ENCODE measurements around the gene NUAK1.
"Not testable (repeated sequence)": the region's sequence is repeated elsewhere in the genome, so short reads cannot be mapped to it uniquely, and the experiment has no call there.

The NUAK1 gene

DNA sequence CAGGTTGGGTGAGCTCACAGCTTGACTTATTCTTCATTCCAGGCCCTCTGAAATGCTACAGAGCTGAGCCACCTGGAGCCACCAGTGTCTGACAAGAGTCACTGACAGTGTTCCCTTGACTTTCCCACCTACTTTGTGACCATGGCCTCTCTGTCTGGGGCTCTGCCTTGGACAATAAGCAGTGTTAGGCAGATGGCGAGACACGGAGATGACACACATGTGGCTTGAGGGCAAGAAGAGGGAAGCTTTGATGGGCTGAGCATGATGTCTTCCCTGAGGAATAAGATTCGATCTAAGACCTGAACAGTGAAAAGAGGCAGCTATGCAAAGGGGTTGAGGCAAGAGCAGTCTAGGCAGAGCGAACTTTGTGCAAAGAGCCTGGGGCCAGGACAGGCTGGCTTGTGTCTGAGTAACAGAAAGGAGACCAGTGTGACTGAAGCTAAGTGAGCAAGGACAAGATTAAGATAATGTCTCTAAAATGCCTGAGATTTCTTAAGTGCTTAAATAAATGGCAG is 105.5 kb downstream of the NUAK1 start:
- DNase-seq (ENCODE audit: low spot score), result no peak

- no peak for DNase-seq (ENCODE audit: low spot score)
These were observed 106.2 kb downstream of the NUAK1 start for GRCh38 chr12:106032623-106032925.

DNA sequence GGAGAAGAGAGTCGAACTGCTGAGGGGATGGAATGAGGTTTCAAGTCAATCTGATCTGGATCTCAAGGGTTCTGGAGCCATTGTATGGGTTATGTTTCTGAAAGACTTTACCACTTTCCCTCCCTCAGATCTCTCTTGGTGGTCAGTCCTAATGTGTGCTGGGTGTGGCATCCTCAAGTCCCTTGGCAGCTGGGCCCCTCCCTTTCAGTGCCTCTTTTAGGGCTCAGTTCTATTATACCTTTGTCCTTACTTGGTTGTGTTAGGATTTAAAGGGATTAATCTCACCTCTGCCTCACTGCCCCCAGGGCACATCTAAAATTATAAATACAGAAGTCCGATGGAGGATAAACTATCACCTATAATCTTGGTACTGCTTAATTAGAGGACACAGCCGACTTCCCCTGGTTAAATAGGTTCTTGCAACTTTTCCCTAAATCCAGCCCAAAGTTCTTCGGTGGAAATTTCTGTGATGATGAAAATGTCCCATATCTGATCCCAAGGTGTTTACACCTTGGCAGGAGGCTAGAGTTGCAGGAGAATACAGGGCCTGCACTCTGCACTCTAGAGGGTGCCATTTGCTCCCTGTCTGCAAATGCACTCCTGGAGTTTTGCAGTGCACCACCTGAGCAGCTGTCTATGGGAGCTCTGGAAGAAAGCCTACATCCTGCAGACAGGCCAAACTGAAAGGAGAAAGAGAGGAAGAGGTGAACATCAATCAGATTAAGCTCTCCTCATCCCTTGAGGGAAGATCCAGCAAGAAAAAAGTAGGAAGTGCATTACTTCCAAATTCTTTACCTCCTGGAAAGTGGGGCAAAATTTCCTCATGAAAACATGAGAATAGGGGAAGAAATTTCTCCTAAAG is 106.8 kb downstream of the NUAK1 start:
- DNase-seq (ENCODE audit: low spot score), result no peak

- DNase-seq (ENCODE audit: low spot score), result no peak
These were observed 108.3 kb downstream of the NUAK1 start for GRCh38 chr12:106030210-106031071.

DNA sequence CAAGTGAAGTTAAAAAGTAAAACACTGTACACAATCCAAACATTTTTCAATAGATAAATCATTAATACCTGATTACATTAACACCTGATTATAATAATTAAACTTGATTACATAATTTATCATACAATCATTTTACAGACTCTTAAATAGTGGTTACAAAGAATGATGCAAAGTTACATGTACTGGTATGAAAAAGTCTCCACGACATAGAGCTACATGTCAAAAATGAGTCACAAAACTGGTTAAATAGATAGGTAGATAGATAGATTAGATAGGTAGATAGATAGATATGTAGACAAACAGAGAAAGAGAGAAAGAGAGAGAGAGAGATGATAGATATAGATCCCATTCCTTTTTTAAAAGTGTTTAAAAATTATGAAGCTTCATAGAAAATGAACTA is 109.2 kb downstream of the NUAK1 start:
- DNase-seq (ENCODE audit: low spot score), result no peak

DNA sequence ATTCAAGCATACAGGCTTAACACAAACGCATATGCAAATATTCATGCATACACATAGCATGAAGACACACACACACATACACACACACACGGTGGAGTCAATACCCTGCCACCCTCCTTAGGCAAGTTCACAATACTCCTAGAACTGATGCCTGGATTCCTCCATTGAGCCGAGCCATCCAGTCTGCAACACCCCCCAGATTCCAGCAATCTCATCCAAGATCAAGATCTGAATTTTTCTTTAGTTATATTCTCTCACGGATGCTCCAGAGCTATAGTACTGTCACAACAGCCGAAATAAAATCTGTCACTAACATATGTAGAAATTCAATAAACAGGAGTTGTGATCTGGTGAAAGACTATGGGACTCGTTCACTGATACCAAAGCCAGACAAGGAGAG is 110.8 kb downstream of the NUAK1 start:
- no peak for DNase-seq (ENCODE audit: low spot score)

DNA sequence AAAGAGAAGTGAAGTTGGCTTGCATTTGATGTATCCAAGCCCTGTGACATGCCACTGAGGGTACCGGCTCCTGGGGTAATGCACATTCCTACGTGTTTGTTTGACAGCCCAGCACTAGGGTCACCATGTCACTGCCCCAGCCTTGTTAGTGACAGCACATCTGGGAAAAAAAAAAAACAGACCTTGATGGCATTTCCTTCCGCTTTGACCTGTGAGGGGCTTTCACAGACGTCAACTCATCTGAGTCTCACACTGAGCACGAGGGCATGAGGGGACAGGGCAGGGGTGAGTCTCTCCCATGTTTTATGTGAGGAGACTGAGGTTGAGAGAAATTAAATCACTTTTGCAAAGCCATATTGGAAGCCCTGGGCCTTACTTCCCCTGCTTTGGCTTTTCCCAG is 111.5 kb downstream of the NUAK1 start:
- no peak for DNase-seq (ENCODE audit: low spot score)

DNA sequence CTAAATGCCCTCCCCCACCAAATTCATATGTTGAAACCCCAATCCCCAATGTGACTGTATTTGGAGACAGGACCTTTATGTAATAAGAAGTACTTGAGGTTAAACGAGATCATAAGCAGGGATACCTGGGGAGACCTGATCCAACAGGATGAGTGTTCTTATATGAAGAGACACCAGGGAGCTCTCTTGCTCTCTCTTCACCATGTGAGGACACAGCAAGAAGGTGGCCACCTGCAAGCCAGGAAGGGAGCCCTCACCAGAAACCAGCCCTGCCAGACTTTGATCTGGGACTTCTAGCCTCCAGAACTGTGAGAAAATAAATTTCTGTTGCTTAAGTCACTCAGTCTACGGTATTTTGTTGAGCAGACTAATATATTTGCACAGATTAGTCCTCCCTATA is 113.6 kb downstream of the NUAK1 start:
- DNase-seq (ENCODE audit: low spot score), result no peak

- no peak for DNase-seq (ENCODE audit: low spot score)
These were observed 115.7 kb downstream of the NUAK1 start for GRCh38 chr12:106023039-106023438.

GRCh38 chr12:106022568-106023012 is 116.2 kb downstream of the NUAK1 start:
- no peak for DNase-seq (ENCODE audit: low spot score)

DNA sequence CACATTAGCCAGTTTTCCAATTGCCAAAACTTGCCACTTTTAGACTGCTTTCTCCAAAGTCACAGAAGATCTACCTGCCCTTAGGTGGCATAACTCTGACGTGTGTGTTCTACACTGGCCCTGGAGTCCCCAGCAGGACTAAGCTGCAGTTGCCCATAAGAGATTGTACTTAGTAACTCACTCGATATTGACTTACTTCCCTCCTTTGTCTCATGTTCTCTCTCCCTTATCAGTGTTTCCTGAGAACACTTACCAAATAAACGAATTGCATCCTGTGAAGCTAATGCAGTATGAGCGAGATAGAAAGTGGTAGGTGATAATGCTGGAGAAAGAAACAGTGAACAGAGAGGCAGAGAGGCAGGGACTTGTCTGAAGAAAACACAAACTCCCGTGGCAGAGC is 117.2 kb downstream of the NUAK1 start:
- DNase-seq (ENCODE audit: low spot score), result no peak

- DNase-seq (ENCODE audit: low spot score), result no peak
These were observed 118.0 kb downstream of the NUAK1 start for GRCh38 chr12:106020736-106021135.

- no peak for DNase-seq (ENCODE audit: low spot score)
These were observed 119.6 kb downstream of the NUAK1 start for GRCh38 chr12:106019144-106019543.

- DNase-seq (ENCODE audit: low spot score), result no peak
These were observed 120.5 kb downstream of the NUAK1 start for GRCh38 chr12:106018286-106018685.

DNA sequence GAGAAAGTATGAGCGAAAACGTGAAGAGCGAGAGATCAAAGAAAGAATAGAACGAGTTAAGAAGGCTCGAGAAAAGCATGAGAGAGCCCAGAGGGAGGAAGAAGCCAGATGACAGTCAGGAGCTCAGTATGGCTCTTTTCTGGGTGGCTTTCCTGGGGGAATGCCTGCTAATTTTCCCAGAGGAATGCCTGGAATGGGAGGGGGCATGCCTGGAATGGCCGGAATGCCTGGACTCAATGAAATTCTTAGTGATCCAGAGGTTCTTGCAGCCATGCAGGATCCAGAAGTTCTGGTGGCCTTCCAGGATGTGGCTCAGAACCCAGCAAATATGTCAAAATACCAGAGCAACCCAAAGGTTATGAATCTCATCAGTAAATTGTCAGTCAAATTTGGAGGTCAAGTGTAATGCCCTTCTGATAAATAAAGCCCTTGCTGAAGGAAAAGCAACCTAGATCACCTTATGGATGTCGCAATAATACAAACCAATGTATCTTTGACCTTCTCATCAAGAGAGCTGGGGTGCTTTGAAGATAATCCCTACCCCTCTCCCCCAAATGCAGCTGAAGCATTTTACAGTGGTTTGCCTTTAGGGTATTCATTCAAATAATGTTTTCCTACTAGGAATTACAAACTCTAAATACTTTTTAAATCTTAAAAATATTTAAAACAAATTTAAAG is 122.0 kb downstream of the NUAK1 start:
- not testable (repeated sequence) for DNase-seq (ENCODE audit: low spot score)

DNA sequence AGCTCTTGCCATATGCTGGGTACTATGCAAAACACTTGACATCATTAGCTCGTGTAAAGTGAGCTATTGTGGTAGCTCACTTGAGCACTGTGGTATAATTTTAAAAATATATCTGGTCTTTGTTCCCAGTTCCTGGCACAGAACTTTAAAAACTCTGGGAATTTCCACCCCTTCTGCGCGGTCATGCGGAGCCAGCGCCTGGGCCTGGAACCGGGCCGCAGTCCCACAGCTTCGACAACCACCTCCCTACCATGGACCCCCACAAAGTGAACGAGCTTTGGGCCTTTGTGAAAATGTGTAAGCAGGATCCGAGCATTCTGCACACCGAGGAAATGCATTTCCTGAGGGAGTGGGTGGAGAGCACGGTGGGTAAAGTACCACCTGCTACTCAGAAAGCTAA is 123.1 kb downstream of the NUAK1 start:
- DNase-seq (ENCODE audit: low spot score), result no peak

DNA sequence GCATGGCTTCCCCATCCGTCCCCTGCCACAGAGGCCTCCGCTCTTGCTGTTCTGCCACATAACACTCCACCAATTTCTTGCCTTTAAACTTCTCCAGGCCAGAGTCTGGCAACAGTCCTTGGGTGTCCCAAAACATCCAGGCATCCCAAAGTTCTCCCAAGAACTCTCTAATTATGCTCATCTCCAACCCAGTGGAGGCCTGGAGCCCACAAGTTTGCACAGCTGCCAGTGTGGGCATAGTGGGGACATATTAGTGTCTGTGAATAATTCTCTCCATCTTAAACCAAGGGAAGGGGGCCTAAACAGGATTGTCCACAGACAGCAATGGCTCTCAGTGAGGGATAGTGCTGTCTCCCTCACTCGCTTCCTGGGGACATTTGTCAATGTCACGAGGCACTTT is 124.8 kb downstream of the NUAK1 start:
- DNase-seq (ENCODE audit: low spot score), result no peak

Measured in SK-N-DZ (cell line).